Parathyroid adenoma (tissue), 2 donors: ENCODE results near the gene VILL.

Experiments used
- H2AFZ ChIP-seq: fragments of 300-600 bp; sonication (generic); one replicate; pipeline ENCODE4 v1.7.0; 2017; ENCODE audit warnings: antibody characterized with exemption, mild to moderate bottlenecking
- H3K27ac ChIP-seq: fragments of 300-600 bp; sonication (generic); one replicate; pipeline ENCODE4 v1.7.0; 2017
- H3K27me3 ChIP-seq: fragments of 300-600 bp; sonication (generic); one replicate; pipeline ENCODE4 v1.7.0; 2017; ENCODE audit warnings: low read length; ENCODE audit not compliant: control insufficient read depth, insufficient read depth
- H3K36me3 ChIP-seq: fragments of 300-600 bp; sonication (generic); one replicate; pipeline ENCODE4 v1.7.0; 2017; ENCODE audit warnings: low read length; ENCODE audit not compliant: control insufficient read depth, insufficient read depth
- H3K4me1 ChIP-seq: fragments of 300-600 bp; sonication (generic); one replicate; pipeline ENCODE4 v1.7.0; 2017; ENCODE audit warnings: control low read depth
- H3K4me2 ChIP-seq: fragments of 300-600 bp; sonication (generic); one replicate; pipeline ENCODE4 v1.7.0; 2017; ENCODE audit warnings: low read length
- H3K4me3 ChIP-seq: fragments of 300-600 bp; sonication (generic); one replicate; pipeline ENCODE4 v1.7.0; 2017; ENCODE audit warnings: low read depth, low read length
- H3K79me2 ChIP-seq: fragments of 300-600 bp; sonication (generic); one replicate; pipeline ENCODE4 v1.7.0; 2017; ENCODE audit warnings: control low read depth
- H3K9ac ChIP-seq: fragments of 300-600 bp; sonication (generic); one replicate; pipeline ENCODE4 v1.7.0; 2017; ENCODE audit warnings: mild to moderate bottlenecking
- H3K9me3 ChIP-seq: fragments of 300-600 bp; sonication (generic); one replicate; pipeline ENCODE4 v1.7.0; 2017; ENCODE audit warnings: low read length; ENCODE audit not compliant: control insufficient read depth
- TF ChIP-seq, protein P1 (sequence below): fragments of 300-600 bp; sonication (generic); IDR thresholded peaks from one replicate; pipeline ENCODE4 v1.7.0; 2017; ENCODE audit warnings: antibody characterized with exemption, mild to moderate bottlenecking
- donor health status: primary hyperparathyroidism.

VILL gene

GRCh38 chr3:38015485-38015884, 24.9 kb downstream of the VILL start:
- Histone ChIP-seq H2AFZ (no peak overlapping the region), H3K27ac (no peak overlapping the region), H3K9ac (no peak overlapping the region), H3K36me3 (no peaks in the 10 kb centered on the region), H3K4me1 (no peaks in the 10 kb centered on the region), H3K9me3 (no peaks in the 10 kb centered on the region), H3K4me2 (no peak overlapping the region), H3K4me3 (no peak overlapping the region), H3K27me3 (no peaks in the 10 kb centered on the region), H3K79me2 (no peaks in the 10 kb centered on the region)
- TF ChIP-seq, protein P1, sequence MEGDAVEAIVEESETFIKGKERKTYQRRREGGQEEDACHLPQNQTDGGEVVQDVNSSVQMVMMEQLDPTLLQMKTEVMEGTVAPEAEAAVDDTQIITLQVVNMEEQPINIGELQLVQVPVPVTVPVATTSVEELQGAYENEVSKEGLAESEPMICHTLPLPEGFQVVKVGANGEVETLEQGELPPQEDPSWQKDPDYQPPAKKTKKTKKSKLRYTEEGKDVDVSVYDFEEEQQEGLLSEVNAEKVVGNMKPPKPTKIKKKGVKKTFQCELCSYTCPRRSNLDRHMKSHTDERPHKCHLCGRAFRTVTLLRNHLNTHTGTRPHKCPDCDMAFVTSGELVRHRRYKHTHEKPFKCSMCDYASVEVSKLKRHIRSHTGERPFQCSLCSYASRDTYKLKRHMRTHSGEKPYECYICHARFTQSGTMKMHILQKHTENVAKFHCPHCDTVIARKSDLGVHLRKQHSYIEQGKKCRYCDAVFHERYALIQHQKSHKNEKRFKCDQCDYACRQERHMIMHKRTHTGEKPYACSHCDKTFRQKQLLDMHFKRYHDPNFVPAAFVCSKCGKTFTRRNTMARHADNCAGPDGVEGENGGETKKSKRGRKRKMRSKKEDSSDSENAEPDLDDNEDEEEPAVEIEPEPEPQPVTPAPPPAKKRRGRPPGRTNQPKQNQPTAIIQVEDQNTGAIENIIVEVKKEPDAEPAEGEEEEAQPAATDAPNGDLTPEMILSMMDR = no peak

DNA sequence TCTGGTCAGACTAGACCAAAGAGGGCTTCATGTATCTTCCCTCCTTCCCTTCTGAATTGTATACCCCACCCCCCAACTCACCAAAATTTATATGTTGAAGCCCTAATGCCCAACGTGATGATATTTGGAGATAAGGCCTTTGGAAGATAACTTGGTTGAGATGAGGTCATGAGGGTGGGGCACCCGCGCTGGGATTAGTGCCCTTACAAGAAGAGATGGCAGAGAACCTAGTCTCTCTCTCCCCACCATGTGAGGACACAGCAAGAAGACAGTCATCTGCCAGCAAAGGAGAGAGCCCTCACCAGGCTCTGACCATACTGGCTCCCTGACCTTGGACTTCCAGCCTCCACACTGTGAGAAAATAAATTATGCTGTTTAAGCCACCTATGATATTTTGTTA, 25.4 kb downstream of the VILL start:
- Histone ChIP-seq H3K4me2 (no peak overlapping the region), H3K79me2 (no peaks in the 10 kb centered on the region), H3K4me1 (no peaks in the 10 kb centered on the region), H3K27ac (no peak overlapping the region), H3K27me3 (no peaks in the 10 kb centered on the region), H2AFZ (no peak overlapping the region), H3K4me3 (no peak overlapping the region), H3K9me3 (no peaks in the 10 kb centered on the region), H3K36me3 (no peaks in the 10 kb centered on the region), H3K9ac (no peak overlapping the region)
- TF ChIP-seq, protein P1 = no peak

- Histone ChIP-seq H3K4me2 (no peak overlapping the region), H2AFZ (no peak overlapping the region), H3K4me1 (no peaks in the 10 kb centered on the region), H3K27me3 (no peaks in the 10 kb centered on the region), H3K36me3 (no peaks in the 10 kb centered on the region), H3K4me3 (no peak overlapping the region), H3K27ac (no peak overlapping the region), H3K9me3 (no peaks in the 10 kb centered on the region), H3K79me2 (no peaks in the 10 kb centered on the region), H3K9ac (no peak overlapping the region)
- TF ChIP-seq, protein P1 = no peak
Observed at GRCh38 chr3:38016410-38016809, 25.8 kb downstream of the VILL start.

DNA sequence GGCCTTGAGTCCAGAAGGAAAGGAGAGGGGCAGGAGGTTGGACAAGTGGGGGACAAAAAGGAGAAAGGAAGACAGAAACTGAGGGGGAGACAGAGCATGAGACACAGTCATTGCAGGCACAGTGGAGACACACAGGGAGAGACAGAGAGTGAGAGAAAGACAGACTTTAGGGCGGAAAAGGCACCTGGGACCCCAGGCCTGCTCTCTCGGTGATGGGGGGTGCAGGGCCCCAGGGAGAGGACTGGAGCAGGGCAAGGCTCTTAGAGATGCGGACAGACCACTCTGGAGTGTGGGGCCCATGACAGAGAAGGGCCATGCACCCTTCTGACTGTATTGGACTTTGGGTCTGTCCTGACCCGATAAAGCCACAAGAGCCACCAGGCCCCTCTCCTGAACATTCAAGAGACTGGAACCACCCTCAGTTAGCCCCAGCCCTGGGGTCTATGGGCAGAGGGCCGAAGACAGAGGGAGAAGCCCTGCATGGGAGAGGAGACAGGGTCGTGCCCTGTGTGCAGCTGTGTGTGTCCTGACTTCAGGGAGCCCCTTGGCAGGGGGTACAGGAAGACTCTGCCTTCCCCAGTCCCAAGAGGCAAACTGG, 26.4 kb downstream of the VILL start:
- Histone ChIP-seq H3K27me3 (no peaks in the 10 kb centered on the region), H3K9ac (no peak overlapping the region), H3K4me2 (no peak overlapping the region), H2AFZ (no peak overlapping the region), H3K9me3 (no peaks in the 10 kb centered on the region), H3K79me2 (no peaks in the 10 kb centered on the region), H3K4me3 (no peak overlapping the region), H3K27ac (no peak overlapping the region), H3K4me1 (no peaks in the 10 kb centered on the region), H3K36me3 (no peaks in the 10 kb centered on the region)
- TF ChIP-seq, protein P1 = no peak
